GM23248 (cell line): Measurements from ENCODE around the gene CFAP299.

ENCODE experiments used
- EZH2 ChIP-seq: fragments of 200-600 bp; sonication (generic); IDR thresholded peaks from 2 replicates; pipeline ENCODE4 v1.6.1; 2018; ENCODE audit warnings: antibody characterized with exemption, mild to moderate bottlenecking; ENCODE audit not compliant: insufficient read depth, poor library complexity, severe bottlenecking
- EZH2phosphoT487 ChIP-seq: fragments of 200-600 bp; sonication (generic); IDR thresholded peaks from 2 replicates; pipeline ENCODE4 v1.6.1; 2018; ENCODE audit warnings: antibody characterized with exemption, moderate library complexity, mild to moderate bottlenecking, low read depth; ENCODE audit not compliant: insufficient read depth

GRCh38 chr4:80594701-80595100 lies 259.2 kb downstream of the CFAP299 start:
- TF ChIP-seq EZH2, result no peak
- TF ChIP-seq EZH2phosphoT487, result no peak
